ENCODE results near the gene MRPL47. TPM values are rescaled to one million over a fixed set of nuclear protein-coding genes. Genes with fewer than 3 reads are reported as not detected.

The MRPL47 gene
- total RNA-seq, 1 experiment from 2014 or later: 56.1 TPM

GRCh38 chr3:179606534-179607085 lies 2.2 kb upstream of the MRPL47 start:
- intact Hi-C loops (cut with micrococcal nuclease; ENCODE audit: unreplicated experiment): no loop called here
- CTCF ChIA-PET: no interaction called here

GRCh38 chr3:179603831-179604230 lies 607 bp downstream of the MRPL47 start:
- no TSS peak for BruUV-seq (replicated peaks)
- Histone ChIP-seq H4K20me1 (ENCODE audit: insufficient read depth) (0 out of 2 replicates have a peak, but pooled peaks cover 4% of the 10 kb centered on the region), H3K36me3 (ENCODE audit: low read depth) (peaks cover 36% of the 10 kb centered on the region), H3F3A (ENCODE audit: insufficient read depth, low read depth) (no peaks in the 10 kb centered on the region), H3K4me2 (peak overlapping the region; percentile 88), H3K9me3 (ENCODE audit: insufficient read depth, low read depth) (no peaks in the 10 kb centered on the region), H3K4me1 (replicated peaks; ENCODE audit: insufficient read depth) (peaks cover 24% of the 10 kb centered on the region), H3K9me2 (ENCODE audit: insufficient read depth) (no peaks in the 10 kb centered on the region), H3K79me2 (ENCODE audit: low read depth) (peaks cover 54% of the 10 kb centered on the region), H3K27me3 (ENCODE audit: insufficient read depth, low read depth) (no peaks in the 10 kb centered on the region), H2AFZ (peak overlapping the region; percentile 94), H3K4me3 (peak overlapping the region; percentile 94), H3K27ac (peak overlapping the region; percentile 76)
- intact Hi-C loops (cut with micrococcal nuclease; ENCODE audit: unreplicated experiment): loop anchor here (1.0 to 2.0 kb wide), 3 partner anchors 42 to 257 kb away; partner anchors contain the start of genes ACTL6A, MFN1 and USP13
- TF ChIP-seq EZH2 (IDR thresholded peaks at IDR 0.05; ENCODE audit: low read depth) (no peak), CTCF (conservative IDR thresholded peaks at IDR 0.05) (no peak)
- CTCF ChIA-PET: interaction anchor here (0.6 kb wide), 1 partner anchor 210 kb away, joined by 3 read pairs; no protein-coding TSS in a partner anchor
- POLR2A ChIA-PET (ENCODE audit: unreplicated experiment): interaction anchor here (0.6 kb wide), 2 partner anchors 28 to 282 kb away, joined by 6 to 8 read pairs; no protein-coding TSS in a partner anchor
- DNase-seq: no peak

More at GRCh38 chr3:179606534-179607085, 2.2 kb upstream of the MRPL47 start:
- TF ChIP-seq EZH2 (IDR thresholded peaks at IDR 0.05; ENCODE audit: low read depth) (no peak), CTCF (conservative IDR thresholded peaks at IDR 0.05) (no peak)
- Histone ChIP-seq H3K27ac (no peak overlapping the region), H3K4me1 (replicated peaks; ENCODE audit: insufficient read depth) (peaks cover 24% of the 10 kb centered on the region), H4K20me1 (ENCODE audit: insufficient read depth) (no peaks in the 10 kb centered on the region), H3K79me2 (ENCODE audit: low read depth) (peaks cover 54% of the 10 kb centered on the region), H3K4me2 (no peak overlapping the region; the same call in 1 of the 2 replicates), H2AFZ (no peak overlapping the region), H3K36me3 (ENCODE audit: low read depth) (peaks cover 22% of the 10 kb centered on the region), H3K9me2 (ENCODE audit: insufficient read depth) (no peaks in the 10 kb centered on the region), H3K9me3 (ENCODE audit: insufficient read depth, low read depth) (no peaks in the 10 kb centered on the region), H3F3A (ENCODE audit: insufficient read depth, low read depth) (no peaks in the 10 kb centered on the region), H3K4me3 (no peak overlapping the region), H3K27me3 (ENCODE audit: insufficient read depth, low read depth) (no peaks in the 10 kb centered on the region)
- no TSS peak for BruUV-seq (replicated peaks)
- DNase-seq: no peak
- POLR2A ChIA-PET (ENCODE audit: unreplicated experiment): no interaction called here

- H3K79me2 ChIP-seq (ENCODE audit: low read depth): peaks cover 54% of the 10 kb centered on the region
- peak overlapping the region; percentile 94 for H3K4me3 ChIP-seq
Measured at GRCh38 chr3:179603321-179603720, 1.1 kb downstream of the MRPL47 start.

More at GRCh38 chr3:179603321-179603720, 1.1 kb downstream of the MRPL47 start:
- ChIA-PET CTCF (interaction anchor here (0.6 kb wide), 2 partner anchors 41 to 210 kb away, joined by 3 read pairs; partner anchors contain the start of gene ACTL6A), POLR2A (ENCODE audit: unreplicated experiment) (interaction anchor here (0.6 kb wide), 2 partner anchors 28 to 281 kb away, joined by 6 to 8 read pairs; no protein-coding TSS in a partner anchor)
- BruUV-seq (replicated peaks): no TSS peak
- no peaks in the 10 kb centered on the region for H3F3A ChIP-seq (ENCODE audit: insufficient read depth, low read depth)
- peak overlapping the region; percentile 88 for H3K4me2 ChIP-seq
- 0 out of 2 replicates have a peak, but pooled peaks cover 4% of the 10 kb centered on the region for H4K20me1 ChIP-seq (ENCODE audit: insufficient read depth)
- peaks cover 41% of the 10 kb centered on the region for H3K36me3 ChIP-seq (ENCODE audit: low read depth)
- no peak for DNase-seq
- no peak overlapping the region for H2AFZ ChIP-seq
- H3K27ac ChIP-seq: no peak overlapping the region; the same call in 1 of the 2 replicates
- no peaks in the 10 kb centered on the region for H3K9me2 ChIP-seq (ENCODE audit: insufficient read depth)
- peaks cover 24% of the 10 kb centered on the region for H3K4me1 ChIP-seq (replicated peaks; ENCODE audit: insufficient read depth)
- TF ChIP-seq CTCF (conservative IDR thresholded peaks at IDR 0.05) (no peak), EZH2 (IDR thresholded peaks at IDR 0.05; ENCODE audit: low read depth) (no peak)
- H3K9me3 ChIP-seq (ENCODE audit: insufficient read depth, low read depth): no peaks in the 10 kb centered on the region
- intact Hi-C loops (cut with micrococcal nuclease; ENCODE audit: unreplicated experiment): no loop called here
- H3K27me3 ChIP-seq (ENCODE audit: insufficient read depth, low read depth): no peaks in the 10 kb centered on the region
